NOMO-1 (cell line): ENCODE measurements around the gene CDIPT.
"Not testable (repeated sequence)": the region's sequence is repeated elsewhere in the genome, so short reads cannot be mapped to it uniquely, and the experiment has no call there.

Source experiments
- DNase-seq, 2 experiments: peaks; one replicate each; lab custom pipeline; 2025; ENCODE audit not compliant: unreplicated experiment in 2 of 2; lab: John Stamatoyannopoulos, UW

CDIPT gene

GRCh38 chr16:29834079-29834478 is 28.9 kb downstream of the CDIPT start:
- no peak for DNase-seq

- DNase-seq = not testable (repeated sequence)
Observed at GRCh38 chr16:29833219-29833618, 29.8 kb downstream of the CDIPT start.

- no peak for DNase-seq
Observed at GRCh38 chr16:29831490-29831889, 31.5 kb downstream of the CDIPT start.

GRCh38 chr16:29830774-29831173 is 32.3 kb downstream of the CDIPT start:
- DNase-seq = no peak

GRCh38 chr16:29826342-29826695 is 36.7 kb downstream of the CDIPT start:
- DNase-seq = no peak

- no peak for DNase-seq
Observed at GRCh38 chr16:29825145-29826044, 37.6 kb downstream of the CDIPT start.

- DNase-seq = no peak
Observed at GRCh38 chr16:29824589-29825144, 38.4 kb downstream of the CDIPT start.

GRCh38 chr16:29821643-29822115 is 41.3 kb downstream of the CDIPT start:
- no peak for DNase-seq

- peak in 1 of 2 experiments; percentile 14 for DNase-seq
Observed at GRCh38 chr16:29820730-29821642, 42.0 kb downstream of the CDIPT start.

- peak; percentile 68 to 71 for DNase-seq
Observed at GRCh38 chr16:29820271-29820701, 42.7 kb downstream of the CDIPT start, which contains the start of gene MVP. TSS of gene MVP (plus strand) at chr16:29820462. CDS start at chr16:29830550, 10,088 bp downstream.

GRCh38 chr16:29819506-29819905 is 43.5 kb downstream of the CDIPT start:
- no peak for DNase-seq

GRCh38 chr16:29818082-29818481 is 44.9 kb downstream of the CDIPT start:
- no peak for DNase-seq

GRCh38 chr16:29816694-29817441 is 46.2 kb downstream of the CDIPT start:
- peak; percentile 43 to 62 for DNase-seq

- peak; percentile 97 to 98 for DNase-seq
Observed at GRCh38 chr16:29815793-29816693, 47.0 kb downstream of the CDIPT start, which contains the start of gene PAGR1. TSS of gene PAGR1 (plus strand) at chr16:29816152. CDS start at chr16:29816526, 374 bp downstream.

GRCh38 chr16:29815032-29815721 is 47.8 kb downstream of the CDIPT start:
- peak in 1 of 2 experiments; percentile 67 for DNase-seq

GRCh38 chr16:29814592-29814991 is 48.4 kb downstream of the CDIPT start:
- DNase-seq = no peak

GRCh38 chr16:29813644-29814562 is 49.1 kb downstream of the CDIPT start:
- DNase-seq = no peak
